Measurements from ENCODE around the gene CMTM7.

The CMTM7 gene, protein sequence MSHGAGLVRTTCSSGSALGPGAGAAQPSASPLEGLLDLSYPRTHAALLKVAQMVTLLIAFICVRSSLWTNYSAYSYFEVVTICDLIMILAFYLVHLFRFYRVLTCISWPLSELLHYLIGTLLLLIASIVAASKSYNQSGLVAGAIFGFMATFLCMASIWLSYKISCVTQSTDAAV

GRCh38 chr3:32391643-32392535 lies at the start of gene CMTM7:
TSS of gene CMTM7 (plus strand) at chr3:32391853. CDS start at chr3:32391907, 54 bp downstream.
- DNase-seq = peak; percentile 51

DNA sequence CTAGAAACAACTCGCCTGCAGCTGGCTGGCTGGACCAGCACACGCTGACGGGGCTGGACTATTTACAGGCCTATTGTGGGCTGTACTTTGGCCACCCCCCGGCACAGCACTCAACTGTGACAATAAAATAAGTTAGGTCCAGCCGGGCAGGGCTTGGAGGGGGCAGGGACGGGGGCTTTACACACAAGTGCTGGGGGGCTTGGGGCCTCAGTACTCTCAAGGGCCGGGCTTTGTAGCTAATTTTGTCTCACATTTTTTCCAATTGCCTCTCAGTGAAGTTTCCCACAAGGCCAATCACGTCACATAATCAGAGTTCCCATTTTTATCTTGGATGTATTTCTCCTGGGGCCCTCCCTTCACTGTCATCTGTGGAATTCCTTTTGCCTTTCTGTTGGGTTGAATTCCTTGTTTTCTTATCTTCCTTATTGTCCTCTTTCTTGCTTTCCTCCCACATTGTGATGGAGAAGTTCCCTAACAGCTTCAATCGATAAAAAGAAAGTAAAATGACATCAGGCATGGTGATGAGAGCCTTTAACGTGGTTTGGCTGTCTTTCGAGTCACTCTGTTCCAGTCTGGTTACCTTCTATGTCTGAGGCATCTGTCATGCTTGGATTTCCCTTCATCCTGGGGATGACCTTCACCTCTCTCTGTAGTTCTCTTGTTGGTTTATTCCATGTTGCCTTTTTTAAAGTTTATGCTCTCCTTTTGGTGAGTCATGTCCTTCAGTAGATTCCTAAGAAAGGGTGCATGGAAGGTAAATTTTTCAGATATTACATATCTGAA lies 44.1 kb upstream of the CMTM7 start:
- DNase-seq = no peak

DNA sequence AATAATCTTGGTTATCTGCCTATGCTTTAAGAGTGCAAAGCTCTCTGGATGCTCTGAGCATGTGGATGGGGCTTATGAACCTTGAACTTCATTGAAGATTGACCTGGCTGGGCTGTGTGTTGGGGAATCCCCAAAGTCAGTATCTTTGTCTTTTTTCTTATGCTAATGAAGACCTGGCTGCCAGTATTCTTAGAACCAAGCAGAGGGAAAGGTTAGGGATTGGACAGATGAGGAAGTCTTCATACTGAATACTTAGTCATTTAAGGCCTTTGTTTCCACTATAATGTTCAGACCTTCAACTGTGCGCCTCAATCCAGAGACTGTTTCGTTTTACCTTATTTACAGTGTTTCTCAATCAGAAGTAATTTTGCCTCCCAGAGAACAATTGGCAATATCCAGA lies 42.5 kb upstream of the CMTM7 start:
- no peak for DNase-seq

DNA sequence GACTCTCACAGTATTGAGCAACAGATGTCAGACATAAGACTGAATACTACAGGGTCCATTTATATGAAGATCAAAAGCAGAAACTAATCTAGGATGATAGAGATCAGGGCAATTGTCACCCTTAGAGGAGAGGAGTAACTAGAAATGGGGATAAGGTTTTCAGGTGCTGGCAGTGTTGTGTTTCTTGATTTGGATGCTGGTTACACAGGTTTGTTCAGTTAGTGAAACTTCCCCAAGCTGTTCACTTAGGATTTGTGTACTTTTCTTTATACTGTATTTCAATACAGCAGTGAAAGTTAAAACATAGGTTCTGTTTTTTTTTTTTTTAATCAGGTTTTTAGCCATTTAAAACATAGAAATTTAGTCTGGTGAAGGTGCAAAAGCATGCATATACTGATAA lies 39.1 kb upstream of the CMTM7 start:
- DNase-seq = no peak

DNA sequence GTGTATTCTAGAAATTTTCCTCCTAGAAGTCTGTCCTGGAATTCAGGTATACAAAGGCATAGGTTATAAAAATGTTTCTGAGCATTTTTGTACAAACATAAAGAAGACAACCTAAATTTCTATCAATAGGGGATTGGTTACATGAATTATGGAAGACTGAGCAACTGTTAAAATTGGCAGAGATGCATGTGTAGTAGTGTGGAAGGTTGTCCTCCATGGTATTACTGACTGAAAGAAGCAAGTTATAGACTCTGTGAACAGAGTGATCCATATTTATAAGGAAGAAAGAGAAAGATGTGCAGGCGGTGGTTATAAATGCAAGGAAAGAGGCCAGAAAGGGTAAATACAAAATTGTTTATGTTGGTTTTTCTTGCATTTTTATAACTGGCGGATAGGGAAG lies 38.3 kb upstream of the CMTM7 start:
- DNase-seq = no peak

DNA sequence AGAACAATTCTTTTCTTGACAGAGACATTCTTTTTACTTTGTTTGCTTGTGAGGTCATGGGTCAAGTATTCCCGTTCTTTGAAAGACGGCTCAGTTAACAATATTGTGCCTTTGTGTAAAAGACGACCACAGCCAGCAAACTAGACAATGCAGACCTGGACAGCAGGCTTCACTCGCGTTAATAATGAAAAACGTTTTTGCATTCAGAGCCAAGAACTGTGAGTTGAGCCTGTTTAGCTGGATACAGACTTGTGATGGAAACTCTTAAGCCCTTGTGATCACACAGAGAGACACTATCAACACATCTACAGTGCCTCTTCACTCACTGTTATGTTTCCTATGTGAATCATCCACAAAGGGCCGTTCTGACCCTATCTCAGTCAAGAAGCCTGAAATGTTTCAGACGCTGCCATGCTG lies 37.3 kb upstream of the CMTM7 start:
- no peak for DNase-seq

DNA sequence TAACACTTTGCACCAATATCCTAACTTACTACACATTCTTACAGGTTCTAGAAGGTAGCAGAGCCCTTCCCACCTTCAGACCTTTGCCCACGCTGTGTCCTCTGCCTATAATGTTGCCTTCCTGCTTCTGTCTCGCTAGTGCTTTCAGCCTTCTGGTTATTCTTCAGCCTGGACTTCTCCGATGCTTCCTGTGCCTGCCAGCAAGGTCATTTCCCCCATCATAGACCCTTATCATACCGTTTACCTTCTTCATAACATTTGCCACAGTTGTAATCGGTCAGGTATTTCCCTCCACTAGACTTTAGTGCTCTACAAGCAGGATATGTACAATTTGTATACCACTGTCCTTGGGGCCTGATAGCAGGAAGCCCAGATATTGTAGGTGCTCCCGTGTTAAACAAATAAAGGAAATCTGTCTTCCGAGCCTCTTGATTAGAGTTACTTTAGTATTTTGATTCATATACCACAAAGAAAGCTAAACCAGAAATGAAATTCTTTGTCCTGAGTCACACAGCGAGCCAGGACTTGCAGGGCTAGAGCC lies 35.8 kb upstream of the CMTM7 start:
- DNase-seq = no peak

DNA sequence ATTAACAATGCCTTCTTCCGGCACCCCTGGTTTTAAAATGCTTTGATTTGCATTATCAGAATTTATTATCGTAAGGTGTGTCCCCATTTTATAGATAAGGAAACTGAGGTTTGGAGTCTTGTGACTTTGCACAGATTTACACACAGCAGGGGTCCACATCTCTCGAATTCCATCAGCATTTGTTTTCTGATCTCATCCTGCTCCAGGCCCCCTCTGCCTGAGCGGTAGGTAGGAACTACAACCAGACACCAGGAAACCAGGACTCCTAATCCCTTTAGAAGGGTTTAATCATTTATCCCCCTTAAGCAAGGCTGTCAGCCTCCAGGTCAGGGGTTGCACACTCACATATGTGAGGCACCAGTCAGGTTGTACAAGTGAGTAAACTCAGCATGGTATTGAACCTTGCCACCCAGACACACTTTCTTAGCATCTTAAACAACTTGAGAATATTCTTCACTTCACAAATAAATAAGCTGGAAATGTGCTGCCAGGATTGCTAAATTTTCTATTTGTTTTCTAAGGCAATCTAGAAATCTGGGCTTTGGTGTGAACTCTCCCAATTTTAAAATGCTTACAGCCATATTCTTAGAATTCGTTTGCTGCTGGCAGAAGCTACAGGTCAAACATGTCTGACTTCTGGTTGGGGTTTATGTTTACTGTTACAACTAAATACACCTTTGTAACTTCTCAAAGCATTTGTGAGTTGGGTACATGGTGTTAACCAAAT lies 31.7 kb upstream of the CMTM7 start:
- no peak for DNase-seq

DNA sequence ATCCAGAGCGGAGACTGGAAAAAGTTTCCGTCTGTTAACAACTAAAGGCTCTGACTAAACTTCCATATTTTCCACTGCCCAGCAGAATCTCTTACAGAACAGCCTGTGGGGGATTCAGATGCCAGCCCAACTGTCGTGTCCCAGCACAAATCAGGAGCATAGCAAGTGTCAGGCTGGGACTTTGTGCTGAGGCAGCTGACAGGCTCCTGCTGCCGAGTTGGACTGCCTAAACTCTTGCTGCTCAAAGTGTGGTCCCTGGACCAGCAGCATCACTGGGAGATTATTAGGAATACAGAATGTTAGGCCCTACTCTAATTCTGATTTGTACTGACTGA lies 31.2 kb upstream of the CMTM7 start:
- no peak for DNase-seq

- DNase-seq = no peak
Measured at GRCh38 chr3:32366638-32367397, 24.8 kb upstream of the CMTM7 start.

DNA sequence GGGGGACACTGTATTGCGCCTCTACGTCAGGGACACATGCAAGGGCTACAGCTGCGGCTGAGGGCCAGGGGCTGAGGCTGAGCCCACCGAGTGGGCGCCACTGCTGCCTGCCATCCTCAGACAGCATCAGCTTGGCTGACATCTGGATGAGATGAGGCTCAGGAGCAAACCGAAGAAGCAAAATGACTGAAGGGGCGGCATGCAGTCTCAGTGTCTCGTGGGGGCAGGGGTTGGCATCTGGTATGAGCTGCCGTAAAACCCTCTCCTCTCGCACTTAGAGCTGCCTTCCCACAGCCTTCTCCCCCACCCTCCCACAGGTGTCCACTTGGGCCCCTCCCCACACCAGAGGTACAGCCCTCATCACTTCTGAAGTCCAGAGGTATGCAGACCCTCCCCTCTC lies 24.2 kb upstream of the CMTM7 start:
- no peak for DNase-seq

- DNase-seq = no peak
Measured at GRCh38 chr3:32371461-32372212, 20.0 kb upstream of the CMTM7 start.

DNA sequence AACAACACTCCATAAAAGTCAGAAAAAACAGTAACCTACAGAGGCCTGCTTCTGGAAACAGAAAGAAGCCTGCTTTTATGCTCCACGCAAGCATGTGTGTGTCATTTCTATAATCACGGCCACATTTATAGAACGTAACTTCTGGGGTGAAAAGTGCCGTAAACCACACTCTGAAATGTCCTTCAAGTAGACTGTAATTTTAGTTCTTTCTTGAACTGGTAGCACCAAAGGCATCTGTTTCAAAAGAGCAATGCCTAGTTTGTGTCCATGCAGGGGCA lies 19.5 kb upstream of the CMTM7 start:
- no peak for DNase-seq

DNA sequence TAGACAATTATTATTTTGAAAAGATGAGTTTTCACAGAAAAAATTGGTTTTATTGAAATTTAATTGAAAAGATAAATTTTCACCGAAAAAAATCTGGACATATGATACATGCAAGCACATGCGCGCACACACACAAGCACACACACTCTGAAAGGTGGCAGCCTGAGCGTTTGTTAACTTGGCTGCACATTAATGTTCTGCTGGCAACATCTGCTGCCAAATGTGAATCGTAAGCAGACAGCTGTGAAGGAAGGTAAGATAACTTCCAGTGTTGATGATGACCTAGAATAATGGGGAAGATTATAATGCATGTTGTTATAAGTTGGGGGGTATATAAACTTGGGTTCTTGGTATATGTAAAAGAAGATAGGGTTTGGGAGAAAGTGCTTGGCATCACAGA lies 18.4 kb upstream of the CMTM7 start:
- no peak for DNase-seq

- no peak for DNase-seq
Measured at GRCh38 chr3:32373844-32374243, 17.8 kb upstream of the CMTM7 start.

- peak; percentile 22 for DNase-seq
Measured at GRCh38 chr3:32374788-32375595, 16.7 kb upstream of the CMTM7 start.

GRCh38 chr3:32375596-32375930 lies 16.1 kb upstream of the CMTM7 start:
- DNase-seq = no peak

DNA sequence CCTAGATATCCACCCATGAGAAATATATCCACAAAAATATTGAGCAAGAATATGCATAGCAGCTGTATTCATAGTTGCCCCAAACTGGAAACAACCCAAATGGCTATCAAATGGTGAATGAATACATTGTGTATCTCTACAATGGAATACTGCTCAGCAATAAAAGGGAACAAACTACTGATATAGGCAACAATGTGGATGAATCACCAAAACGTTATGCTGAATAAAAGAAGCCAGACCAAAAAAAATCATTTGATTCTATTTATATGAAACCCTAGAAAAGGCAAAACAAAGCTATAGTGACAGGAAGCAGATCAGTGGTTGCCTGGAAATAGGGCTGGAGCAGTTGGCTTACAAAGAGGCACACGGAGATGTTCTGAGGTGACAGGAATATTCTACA lies 15.5 kb upstream of the CMTM7 start:
- DNase-seq = no peak

DNA sequence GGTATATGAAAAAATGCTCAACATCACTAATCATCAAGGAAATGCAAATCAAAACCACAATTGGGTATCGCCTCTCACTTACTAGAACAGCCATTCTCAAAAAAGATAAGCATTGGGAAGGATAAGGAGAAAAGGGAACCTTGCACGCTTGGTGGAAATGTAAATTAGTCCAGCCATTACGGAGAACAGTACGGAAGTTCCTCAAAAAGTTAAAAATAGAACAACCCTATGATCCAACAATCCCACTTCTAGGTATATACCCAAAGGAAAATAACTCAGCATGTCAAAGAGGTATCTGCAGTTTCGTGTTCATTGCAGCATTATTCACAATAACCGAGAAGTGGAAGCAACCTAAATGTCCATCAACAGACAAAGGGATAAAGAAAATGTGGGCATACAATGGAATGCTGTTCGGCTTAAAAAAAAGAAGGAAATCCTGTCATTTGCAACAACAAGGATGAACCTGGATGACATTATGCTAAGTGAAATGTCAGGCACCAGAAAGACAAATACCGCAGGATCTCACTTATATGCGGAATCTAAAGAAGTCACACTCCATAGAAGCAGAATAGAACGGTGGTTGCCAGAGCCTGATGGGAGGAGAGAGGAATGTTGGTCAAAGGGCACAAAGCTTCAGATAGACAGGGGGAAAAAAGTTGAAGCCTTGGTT lies 11.7 kb upstream of the CMTM7 start:
- DNase-seq = no peak

DNA sequence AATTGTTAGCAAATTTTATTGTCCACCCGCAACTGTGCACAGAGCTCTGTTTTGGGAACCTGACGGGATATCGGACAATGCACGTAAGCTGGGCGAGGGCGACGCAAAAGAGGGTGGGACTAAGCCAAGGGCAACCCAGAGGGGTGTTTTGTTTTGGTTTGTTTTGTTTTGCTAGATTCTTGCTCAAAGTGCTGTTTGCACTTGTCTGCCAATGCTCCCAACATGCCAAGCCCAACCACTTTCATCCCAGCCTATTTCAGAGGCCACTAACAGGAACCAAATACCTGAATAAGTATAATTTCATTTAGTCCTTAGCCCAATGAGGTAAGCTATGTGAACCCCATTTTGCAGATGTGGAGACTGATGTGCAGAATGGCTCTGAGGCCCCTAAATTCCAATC lies 9.7 kb upstream of the CMTM7 start:
- no peak for DNase-seq
